ENCODE measurements around the gene CAPN12. TPM values are rescaled to one million over a fixed set of nuclear protein-coding genes. Genes with fewer than 3 reads are reported as not detected.

CAPN12 gene
- total RNA-seq, 1 donor from 2014 or later, result not detected

GRCh38 chr19:38735257-38735686 lies 9.0 kb downstream of the CAPN12 start:
- peak overlapping the region; percentile 68 to 71 for H3K27ac ChIP-seq
- no peak for DNase-seq (ENCODE audit: low spot score in 2 of 2)
- TF ChIP-seq, protein P1, sequence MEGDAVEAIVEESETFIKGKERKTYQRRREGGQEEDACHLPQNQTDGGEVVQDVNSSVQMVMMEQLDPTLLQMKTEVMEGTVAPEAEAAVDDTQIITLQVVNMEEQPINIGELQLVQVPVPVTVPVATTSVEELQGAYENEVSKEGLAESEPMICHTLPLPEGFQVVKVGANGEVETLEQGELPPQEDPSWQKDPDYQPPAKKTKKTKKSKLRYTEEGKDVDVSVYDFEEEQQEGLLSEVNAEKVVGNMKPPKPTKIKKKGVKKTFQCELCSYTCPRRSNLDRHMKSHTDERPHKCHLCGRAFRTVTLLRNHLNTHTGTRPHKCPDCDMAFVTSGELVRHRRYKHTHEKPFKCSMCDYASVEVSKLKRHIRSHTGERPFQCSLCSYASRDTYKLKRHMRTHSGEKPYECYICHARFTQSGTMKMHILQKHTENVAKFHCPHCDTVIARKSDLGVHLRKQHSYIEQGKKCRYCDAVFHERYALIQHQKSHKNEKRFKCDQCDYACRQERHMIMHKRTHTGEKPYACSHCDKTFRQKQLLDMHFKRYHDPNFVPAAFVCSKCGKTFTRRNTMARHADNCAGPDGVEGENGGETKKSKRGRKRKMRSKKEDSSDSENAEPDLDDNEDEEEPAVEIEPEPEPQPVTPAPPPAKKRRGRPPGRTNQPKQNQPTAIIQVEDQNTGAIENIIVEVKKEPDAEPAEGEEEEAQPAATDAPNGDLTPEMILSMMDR (IDR thresholded peaks at IDR 0.05), result no peak
- H3K27me3 ChIP-seq, result no peaks in the 10 kb centered on the region
- peaks cover 6 to 20% of the 10 kb centered on the region in 2 donors for H3K4me1 ChIP-seq
- no peaks in the 10 kb centered on the region for H3K9me3 ChIP-seq
- H3K4me3 ChIP-seq, result no peak overlapping the region
- peaks cover 10 to 20% of the 10 kb centered on the region in 2 donors for H3K36me3 ChIP-seq
- intact Hi-C loops (cut with DNase I), result no loop called here

GRCh38 chr19:38734426-38735256 lies 9.6 kb downstream of the CAPN12 start:
- Histone ChIP-seq H3K27ac (peak overlapping the region; percentile 68 to 71), H3K27me3 (no peaks in the 10 kb centered on the region), H3K9me3 (no peaks in the 10 kb centered on the region), H3K4me3 (no peak overlapping the region), H3K36me3 (peaks cover 14 to 24% of the 10 kb centered on the region in 2 donors), H3K4me1 (peaks cover 6 to 20% of the 10 kb centered on the region in 2 donors)
- peak in 1 of 2 donors; percentile 66 for DNase-seq (ENCODE audit: low spot score in 2 of 2)
- intact Hi-C loops (cut with DNase I), result loop anchor here (5.0 kb wide), 1 partner anchor 113 kb away; the partner anchor contains the start of gene HNRNPL
- TF ChIP-seq, protein P1 (IDR thresholded peaks at IDR 0.05), result no peak

GRCh38 chr19:38734176-38734425 lies 10.2 kb downstream of the CAPN12 start:
- Histone ChIP-seq H3K27me3 (no peaks in the 10 kb centered on the region), H3K4me1 (peaks cover 6 to 20% of the 10 kb centered on the region in 2 donors), H3K36me3 (peaks cover 20 to 30% of the 10 kb centered on the region in 2 donors), H3K9me3 (no peaks in the 10 kb centered on the region), H3K27ac (peak overlapping the region; percentile 68 to 71), H3K4me3 (no peak overlapping the region)
- intact Hi-C loops (cut with DNase I), result loop anchor here (5.0 kb wide), 1 partner anchor 113 kb away; the partner anchor contains the start of gene HNRNPL
- TF ChIP-seq, protein P1 (IDR thresholded peaks at IDR 0.05), result no peak
- no peak for DNase-seq (ENCODE audit: low spot score in 2 of 2)

GRCh38 chr19:38733493-38734175 lies 10.6 kb downstream of the CAPN12 start:
- H3K27ac ChIP-seq, result peak overlapping the region; percentile 68 to 71
- peaks cover 6 to 20% of the 10 kb centered on the region in 2 donors for H3K4me1 ChIP-seq
- intact Hi-C loops (cut with DNase I), result loop anchor here (2.0 to 5.0 kb wide), 2 partner anchors 85 to 114 kb away; partner anchors contain the start of gene HNRNPL
- TF ChIP-seq, protein P1 (IDR thresholded peaks at IDR 0.05), result no peak
- H3K4me3 ChIP-seq, result no peak overlapping the region
- H3K36me3 ChIP-seq, result peaks cover 24 to 34% of the 10 kb centered on the region in 2 donors
- H3K9me3 ChIP-seq, result no peaks in the 10 kb centered on the region
- DNase-seq (ENCODE audit: low spot score in 2 of 2), result peak in 1 of 2 donors; percentile 70
- no peaks in the 10 kb centered on the region for H3K27me3 ChIP-seq

DNA sequence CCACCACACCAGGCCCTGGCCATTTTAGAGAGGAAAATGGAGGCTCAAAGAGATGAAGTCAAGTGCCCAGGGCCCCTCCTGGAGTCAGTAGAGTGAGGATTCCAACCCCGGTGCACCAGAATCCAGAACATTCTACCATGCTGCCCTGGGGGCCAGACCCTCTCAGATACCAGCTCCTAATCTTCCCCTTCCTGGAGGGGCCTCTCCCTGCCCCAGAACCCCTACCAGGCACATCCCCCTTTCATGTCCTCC lies 11.1 kb downstream of the CAPN12 start:
- Histone ChIP-seq H3K27ac (peak overlapping the region; percentile 68 to 71), H3K4me3 (no peak overlapping the region), H3K36me3 (peaks cover 29 to 39% of the 10 kb centered on the region in 2 donors), H3K27me3 (no peaks in the 10 kb centered on the region), H3K9me3 (no peaks in the 10 kb centered on the region), H3K4me1 (peaks cover 6 to 20% of the 10 kb centered on the region in 2 donors)
- intact Hi-C loops (cut with DNase I), result loop anchor here (2.0 to 5.0 kb wide), 2 partner anchors 84 to 114 kb away; partner anchors contain the start of gene HNRNPL
- peak in 1 of 2 donors; percentile 65 for DNase-seq (ENCODE audit: low spot score in 2 of 2)
- TF ChIP-seq, protein P1 (IDR thresholded peaks at IDR 0.05), result no peak

Measured in ascending aorta (tissue), 2 donors.